ENCODE data around the gene DNER.

GRCh38 chr2:229446350-229446749 is 268.0 kb downstream of the DNER start:
- TF ChIP-seq CTCF (conservative IDR thresholded peaks at IDR 0.05; ENCODE audit: low read length): no peak
- TF ChIP-seq EZH2phosphoT487 (IDR thresholded peaks at IDR 0.05; ENCODE audit: borderline replicate concordance): no peak

Measured in Loucy (cell line).